AG09309 (cell line): ENCODE measurements around the gene MADCAM1.

ENCODE experiments used
- DNase-seq: peaks from one replicate; pipeline ENCODE4 v3.0.0-alpha.2; 2010; ENCODE audit warnings: low read depth
- H3K4me3 ChIP-seq: 2 replicates; pipeline ENCODE4 v1.5.1; 2011; ENCODE audit warnings: mild to moderate bottlenecking, low read depth, low read length, moderate library complexity; ENCODE audit not compliant: control insufficient read depth
- CTCF ChIP-seq: IDR thresholded peaks from 2 replicates; pipeline ENCODE4 v1.5.1; 2011; ENCODE audit warnings: mild to moderate bottlenecking, low read depth, low read length, inconsistent platforms; ENCODE audit not compliant: insufficient read depth, control insufficient read depth; ENCODE audit errors: missing control alignments

MADCAM1 gene

DNA sequence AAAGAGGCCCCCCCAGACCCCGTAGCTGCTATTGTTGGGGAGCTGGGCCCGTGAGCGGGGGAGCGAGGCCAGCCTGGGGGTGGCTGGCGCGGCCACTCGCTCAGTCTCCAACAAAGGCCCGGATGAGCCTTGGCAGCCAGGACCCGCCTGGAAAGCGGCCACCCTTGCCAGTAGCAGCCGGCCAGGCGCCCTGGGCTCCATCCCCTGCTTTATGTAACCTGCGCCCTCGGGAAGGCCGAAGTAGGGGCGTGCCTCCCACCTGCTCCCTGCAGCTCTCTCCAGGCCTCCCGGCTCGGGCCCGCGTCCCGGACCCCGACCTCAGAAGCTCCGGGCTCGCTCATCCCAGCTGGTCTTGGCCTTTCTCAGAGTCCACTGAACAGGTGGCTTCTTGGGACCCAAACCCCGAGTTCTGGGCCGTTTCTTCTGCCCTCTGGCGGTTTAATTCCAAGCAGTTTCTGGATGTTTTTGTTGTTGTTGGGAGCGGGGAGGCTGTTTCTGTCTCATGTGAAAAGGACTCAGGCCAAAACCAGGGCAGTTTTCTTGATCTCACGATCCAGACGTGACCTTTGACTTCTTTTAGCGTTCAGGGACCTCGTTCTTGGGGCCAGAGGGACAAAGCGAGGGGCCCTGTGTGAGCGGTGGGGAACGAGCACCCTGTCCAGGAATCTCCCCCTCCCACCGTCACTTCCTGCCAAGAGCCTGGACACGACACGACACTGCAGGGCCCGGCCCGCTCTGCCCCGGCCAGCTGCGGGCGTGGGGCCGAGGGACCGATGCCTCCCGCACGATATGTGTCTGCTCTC is 36.5 kb downstream of the MADCAM1 start:
- H3K4me3 ChIP-seq, result peak overlapping the region; percentile 98
- peak; percentile 65 for TF ChIP-seq CTCF
- DNase-seq, result peak; percentile 18

GRCh38 chr19:533364-534058 is 37.2 kb downstream of the MADCAM1 start:
- DNase-seq, result no peak
- peak overlapping the region; percentile 98 for H3K4me3 ChIP-seq
- no peak for TF ChIP-seq CTCF

DNA sequence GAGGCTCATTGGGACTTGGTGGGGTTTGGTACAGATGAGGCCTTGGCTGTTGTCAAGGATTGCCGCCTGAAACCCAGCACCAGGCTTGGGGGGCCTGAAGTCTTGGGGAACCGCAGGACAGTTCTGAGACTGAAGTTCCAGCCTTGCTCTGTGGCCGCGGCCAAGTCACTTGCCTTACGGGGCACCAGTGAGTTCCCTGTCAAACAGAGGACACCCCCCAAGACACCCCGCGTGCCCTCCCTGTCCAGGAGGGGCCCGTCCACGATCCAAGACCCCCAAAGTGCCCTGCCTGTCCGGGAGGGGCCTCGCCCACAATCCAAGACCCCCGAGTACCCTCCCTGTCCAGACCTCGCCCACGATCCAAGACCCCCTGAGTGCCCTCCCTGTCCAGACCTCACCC is 37.8 kb downstream of the MADCAM1 start:
- TF ChIP-seq CTCF, result no peak
- peak overlapping the region; percentile 98 for H3K4me3 ChIP-seq
- DNase-seq, result no peak

GRCh38 chr19:535017-535835 is 38.9 kb downstream of the MADCAM1 start:
- DNase-seq, result no peak
- H3K4me3 ChIP-seq, result no peak overlapping the region

GRCh38 chr19:536031-536880 is 40.0 kb downstream of the MADCAM1 start:
- no peak for DNase-seq
- H3K4me3 ChIP-seq, result no peak overlapping the region
- TF ChIP-seq CTCF, result no peak

More at GRCh38 chr19:535017-535835, 38.9 kb downstream of the MADCAM1 start:
- no peak for TF ChIP-seq CTCF
